Stomach (tissue), 9 donors: Measurements from ENCODE around the gene ANKLE2. TPM values are rescaled to one million over a fixed set of nuclear protein-coding genes. Genes with fewer than 3 reads are reported as not detected.

Experiments used
- DNase-seq, 2 donors: peaks; one replicate each; pipeline versions ENCODE4 v3.0.0 to v3.0.0-alpha.2; 2013 to 2019
- H3K27ac ChIP-seq, 5 donors: fragments of 200-600 bp in 4 of 5; sonication (generic) in 4 of 5; one replicate each; pipeline ENCODE4 v1.5.1; 2013 to 2019; ENCODE audit warnings: mild to moderate bottlenecking in 1 of 5, moderate library complexity in 1 of 5
- H3K27me3 ChIP-seq, 3 donors: fragments of 200-600 bp; sonication (generic); one replicate each; pipeline ENCODE4 v1.5.1; 2017 to 2019; ENCODE audit warnings: mixed run types in 1 of 3
- H3K36me3 ChIP-seq, 4 donors: fragments of 200-600 bp; sonication (generic); 1 replicate in 3 of 4; 2 replicates in 1 of 4; pipeline ENCODE4 v1.5.1; 2016 to 2019
- H3K4me1 ChIP-seq, 4 donors: fragments of 200-600 bp; sonication (generic); one replicate each; pipeline ENCODE4 v1.5.1; 2016 to 2019
- H3K4me3 ChIP-seq, 4 donors: fragments of 200-600 bp; sonication (generic) in 3 of 4; one replicate each; pipeline ENCODE4 v1.5.1; 2016 to 2019; ENCODE audit warnings: mild to moderate bottlenecking in 1 of 4
- H3K9me3 ChIP-seq, 4 donors: fragments of 200-600 bp; sonication (generic); one replicate each; pipeline ENCODE4 v1.5.1; 2016 to 2019
- EP300 ChIP-seq: sonication (generic); formaldehyde crosslinking; IDR thresholded peaks from one replicate; pipeline ENCODE4 v1.6.1; 2017; ENCODE audit warnings: antibody characterized with exemption
- POLR2A ChIP-seq, 4 donors: fragments of 450-650 bp; IDR thresholded peaks; one replicate each; pipeline ENCODE4 v1.6.1; 2016; ENCODE audit warnings: antibody characterized with exemption in 4 of 4, control low read depth in 2 of 4, mild to moderate bottlenecking in 1 of 4, moderate library complexity in 1 of 4
- POLR2AphosphoS5 ChIP-seq, 3 donors: sonication (generic); formaldehyde crosslinking; IDR thresholded peaks; one replicate each; pipeline ENCODE4 v1.6.1; 2016; ENCODE audit warnings: antibody characterized with exemption in 3 of 3
- WGBS, 5 donors: extraction: QIAGEN DNeasy Blood & Tissue Kit in 3 of 5; methylation state at CpG; one replicate each; pipeline versions ENCODE4 v1.1.5 to v1.1.7; 2013 to 2018; 5-methylcytosine and 5-hydroxymethylcytosine counted together
- intact Hi-C: fragments of 100-400 bp; cut with DNase I; formaldehyde crosslinking; loops from one replicate; pipeline ENCODE4 v1.15.1; 2023; ENCODE audit warnings: low total_unique reads
- polyA plus RNA-seq, 3 donors: library from polyadenylated mRNA; stranded (reverse); fragments of 200-250 nt; gene quantifications; one replicate each; pipeline ENCODE4 v1.2.3, GENCODE V29; 2013
- total RNA-seq, 5 donors: library from RNA; depleted of rRNA; stranded (reverse); fragments of >200 nt; gene quantifications; one replicate each; pipeline versions ENCODE4 v1.1.0 to v1.2.3, GENCODE V29; 2014 to 2016
- TF ChIP-seq, protein P1 (sequence below), 7 experiments: fragments of 450-650 bp in 4 of 7; fragments of 200-600 bp in 3 of 7; sonication (generic) in 3 of 7; IDR thresholded peaks; one replicate each; pipeline ENCODE4 v1.5.1; 2016 to 2019; ENCODE audit warnings: antibody characterized with exemption in 7 of 7, control low read depth in 2 of 7, mild to moderate bottlenecking in 1 of 7
- donor health status: healthy with polysubstance abuse.
- donor health status: Bipolar disorder and iron deficiency.
- donor health status: healthy.

Gene ANKLE2
- total and polyA plus RNA-seq, 8 donors: 8.1 to 75.9 (median 40.8) TPM

DNA sequence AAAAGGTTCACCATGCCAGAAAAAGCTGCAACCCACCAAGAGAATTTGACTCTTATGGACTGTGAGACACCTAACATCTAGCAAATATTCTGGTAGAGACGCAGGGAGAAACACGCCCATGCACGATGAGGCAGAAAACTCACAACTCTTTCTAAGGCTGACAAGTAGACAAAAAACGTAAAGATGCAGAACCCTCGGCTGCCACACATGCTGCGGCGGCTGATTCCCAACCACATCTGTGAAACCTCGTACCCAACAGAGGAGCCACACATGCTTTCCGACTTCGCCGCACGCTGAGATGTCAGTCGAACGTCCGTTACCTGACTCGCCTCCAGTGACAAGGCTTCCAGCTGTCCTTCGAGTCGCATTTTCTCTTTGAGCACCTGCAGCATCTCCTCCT, 45.2 kb upstream of the ANKLE2 start:
- Histone ChIP-seq H3K9me3 (no peaks in the 10 kb centered on the region), H3K4me1 (no peaks in the 10 kb centered on the region), H3K27me3 (no peaks in the 10 kb centered on the region), H3K27ac (no peak overlapping the region), H3K36me3 (peaks cover 78 to 98% (median 94%) of the 10 kb centered on the region in 4 donors), H3K4me3 (no peak overlapping the region)
- intact Hi-C loops: no loop called here
- TF ChIP-seq POLR2A (IDR thresholded peaks at IDR 0.05): no peak
- no peak for TF ChIP-seq EP300
- TF ChIP-seq, protein P1, sequence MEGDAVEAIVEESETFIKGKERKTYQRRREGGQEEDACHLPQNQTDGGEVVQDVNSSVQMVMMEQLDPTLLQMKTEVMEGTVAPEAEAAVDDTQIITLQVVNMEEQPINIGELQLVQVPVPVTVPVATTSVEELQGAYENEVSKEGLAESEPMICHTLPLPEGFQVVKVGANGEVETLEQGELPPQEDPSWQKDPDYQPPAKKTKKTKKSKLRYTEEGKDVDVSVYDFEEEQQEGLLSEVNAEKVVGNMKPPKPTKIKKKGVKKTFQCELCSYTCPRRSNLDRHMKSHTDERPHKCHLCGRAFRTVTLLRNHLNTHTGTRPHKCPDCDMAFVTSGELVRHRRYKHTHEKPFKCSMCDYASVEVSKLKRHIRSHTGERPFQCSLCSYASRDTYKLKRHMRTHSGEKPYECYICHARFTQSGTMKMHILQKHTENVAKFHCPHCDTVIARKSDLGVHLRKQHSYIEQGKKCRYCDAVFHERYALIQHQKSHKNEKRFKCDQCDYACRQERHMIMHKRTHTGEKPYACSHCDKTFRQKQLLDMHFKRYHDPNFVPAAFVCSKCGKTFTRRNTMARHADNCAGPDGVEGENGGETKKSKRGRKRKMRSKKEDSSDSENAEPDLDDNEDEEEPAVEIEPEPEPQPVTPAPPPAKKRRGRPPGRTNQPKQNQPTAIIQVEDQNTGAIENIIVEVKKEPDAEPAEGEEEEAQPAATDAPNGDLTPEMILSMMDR (IDR thresholded peaks at IDR 0.05): no peak
- no peak for DNase-seq
- 89 to 91% (median 91%) methylated on average over 18 of the region's 18 CpGs for WGBS, 5 donors

DNA sequence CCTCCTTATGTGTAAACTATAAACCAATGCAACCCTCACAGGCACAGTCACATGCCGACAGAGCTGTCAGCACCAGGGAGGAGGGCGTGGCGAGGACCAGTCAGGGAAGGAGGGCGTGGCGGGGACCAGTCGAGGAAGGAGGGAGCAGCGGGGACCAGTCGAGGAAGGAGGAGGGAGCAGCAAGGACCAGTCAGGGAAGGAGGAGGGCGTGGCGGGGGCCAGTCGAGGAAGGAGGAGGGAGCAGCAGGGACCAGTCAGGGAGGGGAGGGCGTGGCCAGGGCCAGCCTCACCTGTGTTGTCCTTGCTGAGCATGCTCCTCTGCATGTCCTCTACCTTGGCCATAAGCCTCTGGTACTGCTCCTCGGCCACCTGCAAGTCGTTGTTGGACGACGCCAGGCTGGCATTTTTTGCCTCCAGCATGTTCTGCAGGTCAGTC, 42.8 kb upstream of the ANKLE2 start:
- peaks cover 86 to 98% (median 97%) of the 10 kb centered on the region in 4 donors for H3K36me3 ChIP-seq
- intact Hi-C loops: no loop called here

DNA sequence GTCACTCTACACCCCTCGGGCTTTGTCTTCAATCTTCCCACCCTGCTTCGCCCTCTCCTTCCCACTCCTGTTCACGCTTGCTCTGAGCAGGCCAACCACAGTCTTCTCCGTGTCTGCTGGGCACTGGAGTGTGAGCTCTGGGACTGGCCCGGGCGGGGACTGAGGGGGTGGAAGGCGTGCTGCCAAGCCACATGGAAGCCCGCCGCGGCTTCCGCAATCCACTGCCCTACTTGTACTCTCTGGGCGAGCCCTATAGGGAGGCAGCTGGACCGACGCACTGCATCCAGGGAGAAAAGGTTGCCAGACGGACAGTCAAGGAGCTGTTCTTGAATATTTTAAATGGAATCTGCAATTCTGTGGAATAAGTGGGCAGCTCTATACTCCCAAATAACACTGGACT, 42.3 kb upstream of the ANKLE2 start:
- Histone ChIP-seq H3K27ac (no peak overlapping the region), H3K9me3 (no peaks in the 10 kb centered on the region), H3K36me3 (peaks cover 91 to 98% (median 97%) of the 10 kb centered on the region in 4 donors), H3K4me3 (no peak overlapping the region), H3K4me1 (no peaks in the 10 kb centered on the region), H3K27me3 (no peaks in the 10 kb centered on the region)
- no peak for TF ChIP-seq EP300
- TF ChIP-seq, protein P1 (IDR thresholded peaks at IDR 0.05): no peak
- TF ChIP-seq POLR2A (IDR thresholded peaks at IDR 0.05): no peak
- no peak for TF ChIP-seq POLR2AphosphoS5 (IDR thresholded peaks at IDR 0.05)
- intact Hi-C loops: no loop called here
- no peak for DNase-seq
- WGBS, 5 donors: 86 to 95% (median 91%) methylated on average over 14 to 15 of the region's 15 CpGs

More for the DNA sequence above, 42.8 kb upstream of the ANKLE2 start:
- Histone ChIP-seq H3K9me3 (no peaks in the 10 kb centered on the region), H3K27me3 (no peaks in the 10 kb centered on the region), H3K27ac (peak overlapping the region in 1 of 5 donors; percentile 63), H3K4me1 (no peaks in the 10 kb centered on the region), H3K4me3 (no peak overlapping the region)
- WGBS, 5 donors: 57 to 72% (median 65%) methylated on average over 12 to 16 of the region's 16 CpGs
- TF ChIP-seq, protein P1 (IDR thresholded peaks at IDR 0.05): no peak
- TF ChIP-seq POLR2A (IDR thresholded peaks at IDR 0.05): no peak
- TF ChIP-seq EP300: no peak
- no peak for TF ChIP-seq POLR2AphosphoS5 (IDR thresholded peaks at IDR 0.05)
- peak; percentile 68 to 79 for DNase-seq

DNA sequence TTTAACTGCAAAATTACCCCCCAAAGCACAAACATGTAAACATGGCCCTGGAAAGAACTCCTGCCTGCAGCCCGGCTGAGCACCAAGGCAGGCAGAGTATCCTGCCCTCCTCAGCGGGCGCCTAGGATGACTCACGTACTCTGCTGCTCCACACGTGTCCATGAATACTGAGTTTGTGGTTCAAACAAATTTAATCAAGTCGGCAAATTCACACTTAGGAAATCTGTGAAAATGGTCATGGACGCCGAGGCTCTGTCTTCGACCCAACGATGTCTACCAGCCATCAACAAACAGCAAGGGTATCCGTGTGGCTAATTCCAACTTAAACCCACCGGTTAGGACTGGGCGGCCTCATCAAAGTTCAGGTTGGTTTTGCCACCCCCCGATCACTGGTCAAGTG, 41.5 kb upstream of the ANKLE2 start:
- WGBS, 5 donors: 89 to 97% (median 93%) methylated on average over 14 of the region's 14 CpGs
- Histone ChIP-seq H3K4me3 (no peak overlapping the region), H3K36me3 (peaks cover 93 to 98% (median 97%) of the 10 kb centered on the region in 4 donors), H3K27me3 (no peaks in the 10 kb centered on the region), H3K4me1 (no peaks in the 10 kb centered on the region), H3K27ac (no peak overlapping the region), H3K9me3 (no peaks in the 10 kb centered on the region)
- TF ChIP-seq, protein P1 (IDR thresholded peaks at IDR 0.05): no peak
- TF ChIP-seq EP300 (no peak), POLR2A (IDR thresholded peaks at IDR 0.05) (no peak), POLR2AphosphoS5 (IDR thresholded peaks at IDR 0.05) (no peak)
- intact Hi-C loops: no loop called here
- DNase-seq: no peak
